HepG2 (cell line): Measurements from ENCODE around the gene AKAP12. TPM values are rescaled to one million over a fixed set of nuclear protein-coding genes. Genes with fewer than 3 reads are reported as not detected.
A peak's percentile ranks its signal among the peaks of the same experiment; 100 is the strongest.

Experiments used
- GATAD2A ChIP-seq: IDR thresholded peaks from 2 replicates; pipeline ENCODE4 v1.6.1; 2016
- JUN ChIP-seq: sonication (generic); formaldehyde crosslinking; IDR thresholded peaks from 2 replicates; pipeline ENCODE4 v1.4.0; 2020; ENCODE audit warnings: mild to moderate bottlenecking, missing genetic modification reagents
- MXI1 ChIP-seq: IDR thresholded peaks from 3 replicates; pipeline ENCODE4 v1.6.1; 2012; ENCODE audit warnings: low read depth, low read length, inconsistent platforms, borderline replicate concordance
- RBM22 ChIP-seq: fragments of 200-400 bp; formaldehyde crosslinking; optimal IDR thresholded peaks from 2 replicates; pipeline ENCODE3; 2017; ENCODE audit warnings: mild to moderate bottlenecking, low read length, moderate library complexity
- SAFB2 ChIP-seq: sonication (generic); formaldehyde crosslinking; IDR thresholded peaks from 2 replicates; pipeline ENCODE4 v1.5.1; 2020; ENCODE audit warnings: missing genetic modification reagents, low read depth, mild to moderate bottlenecking, borderline replicate concordance
- ZNF138 ChIP-seq: sonication (generic); formaldehyde crosslinking; IDR thresholded peaks from 2 replicates; pipeline ENCODE4 v1.5.0; 2020; ENCODE audit warnings: mild to moderate bottlenecking, low read depth, missing genetic modification reagents
- polyA plus RNA-seq, 8 experiments: library from polyadenylated mRNA; depleted of rRNA in 3 of 8; stranded (reverse) in 7 of 8; unstranded in 1 of 8; fragments of >200 nt; fragmentation: Illumina TruSeq in 4 of 8; extraction: Trizol in 4 of 8; gene quantifications; 2 replicates each; pipeline versions ENCODE4 v1.2.1 to v1.2.3, GENCODE V29; 2011 to 2016; ENCODE audit warnings: low read depth in 4 of 8, missing spikeins in 1 of 8, mixed read lengths in 1 of 8; ENCODE audit not compliant: insufficient read depth in 1 of 8
- total RNA-seq, 5 experiments: library from RNA; depleted of rRNA; stranded (reverse); fragments of >200 nt; fragmentation: Illumina TruSeq; extraction: Trizol; gene quantifications; 2 replicates each; pipeline ENCODE4 v1.2.3, GENCODE V29; 2016; ENCODE audit warnings: low read depth in 1 of 5
- TF ChIP-seq, protein P1 (sequence below): sonication (generic); formaldehyde crosslinking; IDR thresholded peaks from 2 replicates; pipeline ENCODE4 v1.5.0; 2020; ENCODE audit warnings: mild to moderate bottlenecking, missing genetic modification reagents, borderline replicate concordance
- TF ChIP-seq, protein P2 (sequence below): sonication (generic); formaldehyde crosslinking; IDR thresholded peaks from 2 replicates; pipeline ENCODE4 v1.5.1; 2020; ENCODE audit warnings: missing genetic modification reagents, mild to moderate bottlenecking, borderline replicate concordance
- TF ChIP-seq, protein P3 (sequence below): sonication (generic); formaldehyde crosslinking; IDR thresholded peaks from 2 replicates; pipeline ENCODE4 v1.9.0; 2021; ENCODE audit warnings: missing genetic modification reagents, borderline replicate concordance
- TF ChIP-seq, protein P4 (sequence below): sonication (generic); formaldehyde crosslinking; IDR thresholded peaks from 2 replicates; pipeline ENCODE4 v1.5.1; 2020; ENCODE audit warnings: mild to moderate bottlenecking, missing genetic modification reagents, moderate library complexity

The AKAP12 gene
- total and polyA plus RNA-seq, 2 of the 13 experiments (the other 11 are each of a cell fraction or from before 2014, with no cell fraction given) = 10.6 to 19.0 TPM

DNA sequence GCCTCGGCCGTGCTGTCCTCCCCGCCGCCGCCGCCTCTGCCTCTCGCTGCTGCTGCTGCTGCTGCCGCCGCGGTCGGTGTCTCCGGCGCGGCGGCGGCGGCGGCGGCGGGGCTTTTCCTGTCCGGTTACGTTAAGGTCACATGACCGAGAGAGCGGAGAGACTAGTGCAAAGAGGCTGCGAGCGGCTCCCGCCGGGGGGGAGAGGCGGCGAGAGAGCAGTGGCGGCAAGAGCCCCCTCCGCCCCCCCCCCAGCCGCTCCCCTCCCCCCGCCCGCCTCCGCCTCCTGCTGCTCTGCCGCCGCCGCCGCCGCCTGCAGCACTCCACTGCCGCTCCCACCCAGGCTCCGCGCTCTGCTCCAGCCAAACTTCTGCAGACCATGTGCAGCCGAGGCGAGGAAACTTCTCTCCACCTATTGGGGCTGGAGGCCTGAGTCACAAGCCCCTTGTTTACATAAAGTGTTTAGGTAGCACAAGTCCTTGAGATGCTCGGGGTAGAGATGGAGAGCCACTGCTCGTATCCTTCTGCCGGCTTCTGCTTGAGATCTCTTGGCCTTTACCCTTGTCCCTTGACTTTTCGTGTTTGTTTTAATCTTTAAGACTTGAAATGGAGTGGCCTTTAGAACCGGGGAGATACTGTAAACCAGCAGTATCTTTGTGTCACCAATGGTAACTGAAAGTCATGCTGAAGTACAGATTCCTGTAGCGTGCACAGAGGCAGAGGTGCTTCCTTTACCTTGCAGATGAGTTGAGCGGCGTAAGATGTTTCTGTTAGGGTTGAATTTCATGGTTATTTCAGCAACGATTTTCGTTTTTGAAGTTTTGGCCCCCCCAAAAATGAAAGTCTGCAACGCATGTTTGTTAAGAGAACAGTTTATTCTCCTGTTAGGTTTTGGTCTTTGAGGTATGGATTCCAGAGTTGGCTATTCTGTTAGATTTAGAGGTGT lies 152.0 kb downstream of the AKAP12 start, which contains the start of gene ZBTB2 (continued):
- TF ChIP-seq, protein P1, sequence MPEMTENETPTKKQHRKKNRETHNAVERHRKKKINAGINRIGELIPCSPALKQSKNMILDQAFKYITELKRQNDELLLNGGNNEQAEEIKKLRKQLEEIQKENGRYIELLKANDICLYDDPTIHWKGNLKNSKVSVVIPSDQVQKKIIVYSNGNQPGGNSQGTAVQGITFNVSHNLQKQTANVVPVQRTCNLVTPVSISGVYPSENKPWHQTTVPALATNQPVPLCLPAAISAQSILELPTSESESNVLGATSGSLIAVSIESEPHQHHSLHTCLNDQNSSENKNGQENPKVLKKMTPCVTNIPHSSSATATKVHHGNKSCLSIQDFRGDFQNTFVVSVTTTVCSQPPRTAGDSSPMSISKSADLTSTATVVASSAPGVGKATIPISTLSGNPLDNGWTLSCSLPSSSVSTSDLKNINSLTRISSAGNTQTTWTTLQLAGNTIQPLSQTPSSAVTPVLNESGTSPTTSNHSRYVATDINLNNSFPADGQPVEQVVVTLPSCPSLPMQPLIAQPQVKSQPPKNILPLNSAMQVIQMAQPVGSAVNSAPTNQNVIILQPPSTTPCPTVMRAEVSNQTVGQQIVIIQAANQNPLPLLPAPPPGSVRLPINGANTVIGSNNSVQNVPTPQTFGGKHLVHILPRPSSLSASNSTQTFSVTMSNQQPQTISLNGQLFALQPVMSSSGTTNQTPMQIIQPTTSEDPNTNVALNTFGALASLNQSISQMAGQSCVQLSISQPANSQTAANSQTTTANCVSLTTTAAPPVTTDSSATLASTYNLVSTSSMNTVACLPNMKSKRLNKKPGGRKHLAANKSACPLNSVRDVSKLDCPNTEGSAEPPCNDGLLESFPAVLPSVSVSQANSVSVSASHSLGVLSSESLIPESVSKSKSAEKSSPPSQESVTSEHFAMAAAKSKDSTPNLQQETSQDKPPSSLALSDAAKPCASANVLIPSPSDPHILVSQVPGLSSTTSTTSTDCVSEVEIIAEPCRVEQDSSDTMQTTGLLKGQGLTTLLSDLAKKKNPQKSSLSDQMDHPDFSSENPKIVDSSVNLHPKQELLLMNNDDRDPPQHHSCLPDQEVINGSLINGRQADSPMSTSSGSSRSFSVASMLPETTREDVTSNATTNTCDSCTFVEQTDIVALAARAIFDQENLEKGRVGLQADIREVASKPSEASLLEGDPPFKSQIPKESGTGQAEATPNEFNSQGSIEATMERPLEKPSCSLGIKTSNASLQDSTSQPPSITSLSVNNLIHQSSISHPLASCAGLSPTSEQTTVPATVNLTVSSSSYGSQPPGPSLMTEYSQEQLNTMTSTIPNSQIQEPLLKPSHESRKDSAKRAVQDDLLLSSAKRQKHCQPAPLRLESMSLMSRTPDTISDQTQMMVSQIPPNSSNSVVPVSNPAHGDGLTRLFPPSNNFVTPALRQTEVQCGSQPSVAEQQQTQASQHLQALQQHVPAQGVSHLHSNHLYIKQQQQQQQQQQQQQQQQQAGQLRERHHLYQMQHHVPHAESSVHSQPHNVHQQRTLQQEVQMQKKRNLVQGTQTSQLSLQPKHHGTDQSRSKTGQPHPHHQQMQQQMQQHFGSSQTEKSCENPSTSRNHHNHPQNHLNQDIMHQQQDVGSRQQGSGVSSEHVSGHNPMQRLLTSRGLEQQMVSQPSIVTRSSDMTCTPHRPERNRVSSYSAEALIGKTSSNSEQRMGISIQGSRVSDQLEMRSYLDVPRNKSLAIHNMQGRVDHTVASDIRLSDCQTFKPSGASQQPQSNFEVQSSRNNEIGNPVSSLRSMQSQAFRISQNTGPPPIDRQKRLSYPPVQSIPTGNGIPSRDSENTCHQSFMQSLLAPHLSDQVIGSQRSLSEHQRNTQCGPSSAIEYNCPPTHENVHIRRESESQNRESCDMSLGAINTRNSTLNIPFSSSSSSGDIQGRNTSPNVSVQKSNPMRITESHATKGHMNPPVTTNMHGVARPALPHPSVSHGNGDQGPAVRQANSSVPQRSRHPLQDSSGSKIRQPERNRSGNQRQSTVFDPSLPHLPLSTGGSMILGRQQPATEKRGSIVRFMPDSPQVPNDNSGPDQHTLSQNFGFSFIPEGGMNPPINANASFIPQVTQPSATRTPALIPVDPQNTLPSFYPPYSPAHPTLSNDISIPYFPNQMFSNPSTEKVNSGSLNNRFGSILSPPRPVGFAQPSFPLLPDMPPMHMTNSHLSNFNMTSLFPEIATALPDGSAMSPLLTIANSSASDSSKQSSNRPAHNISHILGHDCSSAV (CRISPR knock-in tag) = no peak
- TF ChIP-seq MXI1 (peak; percentile 81; the same call in 1 of the 3 replicates), GATAD2A (CRISPR knock-in tag) (peak; percentile 25; the same call in 1 of the 2 replicates), SAFB2 (0 out of 2 replicates have a peak, but pooled peaks have one; percentile 9), RBM22 (peak; percentile 89), JUN (no peak), ZNF138 (no peak)
- TF ChIP-seq, protein P2, sequence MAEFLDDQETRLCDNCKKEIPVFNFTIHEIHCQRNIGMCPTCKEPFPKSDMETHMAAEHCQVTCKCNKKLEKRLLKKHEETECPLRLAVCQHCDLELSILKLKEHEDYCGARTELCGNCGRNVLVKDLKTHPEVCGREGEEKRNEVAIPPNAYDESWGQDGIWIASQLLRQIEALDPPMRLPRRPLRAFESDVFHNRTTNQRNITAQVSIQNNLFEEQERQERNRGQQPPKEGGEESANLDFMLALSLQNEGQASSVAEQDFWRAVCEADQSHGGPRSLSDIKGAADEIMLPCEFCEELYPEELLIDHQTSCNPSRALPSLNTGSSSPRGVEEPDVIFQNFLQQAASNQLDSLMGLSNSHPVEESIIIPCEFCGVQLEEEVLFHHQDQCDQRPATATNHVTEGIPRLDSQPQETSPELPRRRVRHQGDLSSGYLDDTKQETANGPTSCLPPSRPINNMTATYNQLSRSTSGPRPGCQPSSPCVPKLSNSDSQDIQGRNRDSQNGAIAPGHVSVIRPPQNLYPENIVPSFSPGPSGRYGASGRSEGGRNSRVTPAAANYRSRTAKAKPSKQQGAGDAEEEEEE (CRISPR knock-in tag) = no peak
- TF ChIP-seq, protein P3, sequence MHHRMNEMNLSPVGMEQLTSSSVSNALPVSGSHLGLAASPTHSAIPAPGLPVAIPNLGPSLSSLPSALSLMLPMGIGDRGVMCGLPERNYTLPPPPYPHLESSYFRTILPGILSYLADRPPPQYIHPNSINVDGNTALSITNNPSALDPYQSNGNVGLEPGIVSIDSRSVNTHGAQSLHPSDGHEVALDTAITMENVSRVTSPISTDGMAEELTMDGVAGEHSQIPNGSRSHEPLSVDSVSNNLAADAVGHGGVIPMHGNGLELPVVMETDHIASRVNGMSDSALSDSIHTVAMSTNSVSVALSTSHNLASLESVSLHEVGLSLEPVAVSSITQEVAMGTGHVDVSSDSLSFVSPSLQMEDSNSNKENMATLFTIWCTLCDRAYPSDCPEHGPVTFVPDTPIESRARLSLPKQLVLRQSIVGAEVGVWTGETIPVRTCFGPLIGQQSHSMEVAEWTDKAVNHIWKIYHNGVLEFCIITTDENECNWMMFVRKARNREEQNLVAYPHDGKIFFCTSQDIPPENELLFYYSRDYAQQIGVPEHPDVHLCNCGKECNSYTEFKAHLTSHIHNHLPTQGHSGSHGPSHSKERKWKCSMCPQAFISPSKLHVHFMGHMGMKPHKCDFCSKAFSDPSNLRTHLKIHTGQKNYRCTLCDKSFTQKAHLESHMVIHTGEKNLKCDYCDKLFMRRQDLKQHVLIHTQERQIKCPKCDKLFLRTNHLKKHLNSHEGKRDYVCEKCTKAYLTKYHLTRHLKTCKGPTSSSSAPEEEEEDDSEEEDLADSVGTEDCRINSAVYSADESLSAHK (CRISPR knock-in tag) = no peak
- TF ChIP-seq, protein P4, sequence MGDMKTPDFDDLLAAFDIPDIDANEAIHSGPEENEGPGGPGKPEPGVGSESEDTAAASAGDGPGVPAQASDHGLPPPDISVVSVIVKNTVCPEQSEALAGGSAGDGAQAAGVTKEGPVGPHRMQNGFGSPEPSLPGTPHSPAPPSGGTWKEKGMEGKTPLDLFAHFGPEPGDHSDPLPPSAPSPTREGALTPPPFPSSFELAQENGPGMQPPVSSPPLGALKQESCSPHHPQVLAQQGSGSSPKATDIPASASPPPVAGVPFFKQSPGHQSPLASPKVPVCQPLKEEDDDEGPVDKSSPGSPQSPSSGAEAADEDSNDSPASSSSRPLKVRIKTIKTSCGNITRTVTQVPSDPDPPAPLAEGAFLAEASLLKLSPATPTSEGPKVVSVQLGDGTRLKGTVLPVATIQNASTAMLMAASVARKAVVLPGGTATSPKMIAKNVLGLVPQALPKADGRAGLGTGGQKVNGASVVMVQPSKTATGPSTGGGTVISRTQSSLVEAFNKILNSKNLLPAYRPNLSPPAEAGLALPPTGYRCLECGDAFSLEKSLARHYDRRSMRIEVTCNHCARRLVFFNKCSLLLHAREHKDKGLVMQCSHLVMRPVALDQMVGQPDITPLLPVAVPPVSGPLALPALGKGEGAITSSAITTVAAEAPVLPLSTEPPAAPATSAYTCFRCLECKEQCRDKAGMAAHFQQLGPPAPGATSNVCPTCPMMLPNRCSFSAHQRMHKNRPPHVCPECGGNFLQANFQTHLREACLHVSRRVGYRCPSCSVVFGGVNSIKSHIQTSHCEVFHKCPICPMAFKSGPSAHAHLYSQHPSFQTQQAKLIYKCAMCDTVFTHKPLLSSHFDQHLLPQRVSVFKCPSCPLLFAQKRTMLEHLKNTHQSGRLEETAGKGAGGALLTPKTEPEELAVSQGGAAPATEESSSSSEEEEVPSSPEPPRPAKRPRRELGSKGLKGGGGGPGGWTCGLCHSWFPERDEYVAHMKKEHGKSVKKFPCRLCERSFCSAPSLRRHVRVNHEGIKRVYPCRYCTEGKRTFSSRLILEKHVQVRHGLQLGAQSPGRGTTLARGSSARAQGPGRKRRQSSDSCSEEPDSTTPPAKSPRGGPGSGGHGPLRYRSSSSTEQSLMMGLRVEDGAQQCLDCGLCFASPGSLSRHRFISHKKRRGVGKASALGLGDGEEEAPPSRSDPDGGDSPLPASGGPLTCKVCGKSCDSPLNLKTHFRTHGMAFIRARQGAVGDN = peak; percentile 77
